HuH-7 (cell line): ENCODE results near the gene ZBED4.
A peak's percentile ranks its signal among the peaks of the same experiment; 100 is the strongest.
"Not testable (repeated sequence)": the region's sequence is repeated elsewhere in the genome, so short reads cannot be mapped to it uniquely, and the experiment has no call there.

ENCODE experiments used
- DNase-seq: peaks from one replicate; pipeline ENCODE4 v3.0.0; 2011; ENCODE audit warnings: low spot score

The ZBED4 gene

GRCh38 chr22:49827271-49827852, 26.3 kb upstream of the ZBED4 start:
- no peak for DNase-seq

GRCh38 chr22:49827853-49828598, 25.6 kb upstream of the ZBED4 start, which contains the start of gene BRD1:
TSS of gene BRD1 (minus strand) at chr22:49827873. CDS start at chr22:49824317, 3,556 bp downstream.
- DNase-seq = peak; percentile 78

- no peak for DNase-seq
These were observed 25.1 kb upstream of the ZBED4 start for GRCh38 chr22:49828599-49828965.

- no peak for DNase-seq
These were observed 24.4 kb upstream of the ZBED4 start for GRCh38 chr22:49829044-49829853.

GRCh38 chr22:49833340-49834007, 20.2 kb upstream of the ZBED4 start:
- no peak for DNase-seq

- peak; percentile 93 for DNase-seq
These were observed 14.6 kb upstream of the ZBED4 start for GRCh38 chr22:49838771-49839717.

GRCh38 chr22:49845241-49845640, 8.4 kb upstream of the ZBED4 start:
- DNase-seq = no peak

GRCh38 chr22:49845666-49846459, 7.8 kb upstream of the ZBED4 start:
- no peak for DNase-seq

- DNase-seq = no peak
These were observed 5.6 kb upstream of the ZBED4 start for GRCh38 chr22:49847751-49848689.

GRCh38 chr22:49848690-49849160, 4.9 kb upstream of the ZBED4 start:
- DNase-seq = no peak

- no peak for DNase-seq
These were observed 4.3 kb upstream of the ZBED4 start for GRCh38 chr22:49849161-49850020.

GRCh38 chr22:49850021-49850911, 3.4 kb upstream of the ZBED4 start:
- DNase-seq = no peak

- no peak for DNase-seq
These were observed 2.5 kb upstream of the ZBED4 start for GRCh38 chr22:49850959-49851802.

- not testable (repeated sequence) for DNase-seq
These were observed 1.1 kb upstream of the ZBED4 start for GRCh38 chr22:49852568-49852897.

GRCh38 chr22:49853981-49854831, 562 bp downstream of the ZBED4 start:
- no peak for DNase-seq
